IPS-18c (cell line): Measurements from ENCODE around the gene SOX6.

Experiments
- H3K4me3 ChIP-seq: 2 replicates; pipeline ENCODE4 v1.7.0; 2013; ENCODE audit warnings: low read depth, mild to moderate bottlenecking, low read length, moderate library complexity; ENCODE audit not compliant: insufficient read depth
- H3K9me3 ChIP-seq: one replicate; pipeline ENCODE4 v1.6.1; 2013; ENCODE audit warnings: mild to moderate bottlenecking, low read length, moderate library complexity; ENCODE audit not compliant: control insufficient read depth, insufficient read depth

Gene SOX6

GRCh38 chr11:16338393-16338792 lies 18.0 kb downstream of the SOX6 start:
- Histone ChIP-seq H3K9me3 (no peaks in the 10 kb centered on the region), H3K4me3 (no peak overlapping the region)

GRCh38 chr11:16337421-16338213 lies 18.7 kb downstream of the SOX6 start:
- H3K4me3 ChIP-seq, result no peak overlapping the region
- H3K9me3 ChIP-seq, result no peaks in the 10 kb centered on the region

GRCh38 chr11:16336721-16337120 lies 19.6 kb downstream of the SOX6 start:
- Histone ChIP-seq H3K9me3 (no peaks in the 10 kb centered on the region), H3K4me3 (no peak overlapping the region)

GRCh38 chr11:16336204-16336603 lies 20.1 kb downstream of the SOX6 start:
- no peaks in the 10 kb centered on the region for H3K9me3 ChIP-seq
- no peak overlapping the region for H3K4me3 ChIP-seq

- H3K9me3 ChIP-seq, result no peaks in the 10 kb centered on the region
- H3K4me3 ChIP-seq, result no peak overlapping the region
These were observed 20.9 kb downstream of the SOX6 start for GRCh38 chr11:16335236-16335962.

GRCh38 chr11:16326679-16327297 lies 29.6 kb downstream of the SOX6 start:
- Histone ChIP-seq H3K4me3 (no peak overlapping the region), H3K9me3 (no peaks in the 10 kb centered on the region)

GRCh38 chr11:16322190-16322589 lies 34.2 kb downstream of the SOX6 start:
- Histone ChIP-seq H3K4me3 (no peak overlapping the region), H3K9me3 (no peaks in the 10 kb centered on the region)

GRCh38 chr11:16321148-16321547 lies 35.2 kb downstream of the SOX6 start:
- H3K4me3 ChIP-seq, result no peak overlapping the region

GRCh38 chr11:16318320-16318719 lies 38.0 kb downstream of the SOX6 start:
- Histone ChIP-seq H3K9me3 (no peaks in the 10 kb centered on the region), H3K4me3 (no peak overlapping the region)

More at GRCh38 chr11:16321148-16321547, 35.2 kb downstream of the SOX6 start:
- no peaks in the 10 kb centered on the region for H3K9me3 ChIP-seq

GRCh38 chr11:16317712-16318111 lies 38.6 kb downstream of the SOX6 start:
- no peak overlapping the region for H3K4me3 ChIP-seq
- H3K9me3 ChIP-seq, result no peaks in the 10 kb centered on the region

- H3K4me3 ChIP-seq, result no peak overlapping the region
- H3K9me3 ChIP-seq, result no peaks in the 10 kb centered on the region
These were observed 42.5 kb downstream of the SOX6 start for GRCh38 chr11:16313846-16314245.

GRCh38 chr11:16312233-16312765 lies 44.0 kb downstream of the SOX6 start:
- Histone ChIP-seq H3K4me3 (no peak overlapping the region), H3K9me3 (no peaks in the 10 kb centered on the region)

- no peaks in the 10 kb centered on the region for H3K9me3 ChIP-seq
- no peak overlapping the region for H3K4me3 ChIP-seq
These were observed 44.5 kb downstream of the SOX6 start for GRCh38 chr11:16311831-16312230.

- H3K4me3 ChIP-seq, result no peak overlapping the region
- H3K9me3 ChIP-seq, result no peaks in the 10 kb centered on the region
These were observed 45.4 kb downstream of the SOX6 start for GRCh38 chr11:16310943-16311342.

- no peaks in the 10 kb centered on the region for H3K9me3 ChIP-seq
These were observed 47.1 kb downstream of the SOX6 start for GRCh38 chr11:16309226-16309625.

GRCh38 chr11:16301462-16301861 lies 54.9 kb downstream of the SOX6 start:
- Histone ChIP-seq H3K4me3 (no peak overlapping the region), H3K9me3 (no peaks in the 10 kb centered on the region)

More at GRCh38 chr11:16309226-16309625, 47.1 kb downstream of the SOX6 start:
- no peak overlapping the region for H3K4me3 ChIP-seq

- no peaks in the 10 kb centered on the region for H3K9me3 ChIP-seq
- H3K4me3 ChIP-seq, result no peak overlapping the region
These were observed 56.2 kb downstream of the SOX6 start for GRCh38 chr11:16299884-16300782.
